Measurements from ENCODE around the gene SREK1IP1.

Gene SREK1IP1

GRCh38 chr5:64807520-64807919 is 39.0 kb upstream of the SREK1IP1 start:
- no peak for TF ChIP-seq POLR2AphosphoS5 (IDR thresholded peaks at IDR 0.05; ENCODE audit: low read depth, low read length)
- TF ChIP-seq REST (IDR thresholded peaks at IDR 0.05; ENCODE audit: insufficient read depth in 1 of 2, low read depth in 2 of 2, low read length in 2 of 2) = no peak
- TF ChIP-seq SIN3A (IDR thresholded peaks at IDR 0.05; ENCODE audit: borderline replicate concordance, insufficient read depth, low read length) = no peak
- no peak for TF ChIP-seq TAF1 (IDR thresholded peaks at IDR 0.05; ENCODE audit: borderline replicate concordance, insufficient read depth, low read length)
- TF ChIP-seq FOXP2 (optimal IDR thresholded peaks at IDR 0.05; ENCODE audit: borderline replicate concordance, extremely low read depth, extremely low read length, insufficient read depth) = no peak

GRCh38 chr5:64806537-64806936 is 38.0 kb upstream of the SREK1IP1 start:
- no peak for TF ChIP-seq FOXP2 (optimal IDR thresholded peaks at IDR 0.05; ENCODE audit: borderline replicate concordance, extremely low read depth, extremely low read length, insufficient read depth)
- no peak for TF ChIP-seq TAF1 (IDR thresholded peaks at IDR 0.05; ENCODE audit: borderline replicate concordance, insufficient read depth, low read length)
- no peak for TF ChIP-seq SIN3A (IDR thresholded peaks at IDR 0.05; ENCODE audit: borderline replicate concordance, insufficient read depth, low read length)
- no peak for TF ChIP-seq POLR2AphosphoS5 (IDR thresholded peaks at IDR 0.05; ENCODE audit: low read depth, low read length)
- no peak for TF ChIP-seq REST (IDR thresholded peaks at IDR 0.05; ENCODE audit: insufficient read depth in 1 of 2, low read depth in 2 of 2, low read length in 2 of 2)

- TF ChIP-seq REST (IDR thresholded peaks at IDR 0.05; ENCODE audit: insufficient read depth in 1 of 2, low read depth in 2 of 2, low read length in 2 of 2) (no peak), SIN3A (IDR thresholded peaks at IDR 0.05; ENCODE audit: borderline replicate concordance, insufficient read depth, low read length) (no peak), POLR2AphosphoS5 (IDR thresholded peaks at IDR 0.05; ENCODE audit: low read depth, low read length) (no peak), TAF1 (IDR thresholded peaks at IDR 0.05; ENCODE audit: borderline replicate concordance, insufficient read depth, low read length) (no peak), FOXP2 (optimal IDR thresholded peaks at IDR 0.05; ENCODE audit: borderline replicate concordance, extremely low read depth, extremely low read length, insufficient read depth) (no peak)
Observed at GRCh38 chr5:64800926-64801325, 32.4 kb upstream of the SREK1IP1 start.

- no peak for TF ChIP-seq TAF1 (IDR thresholded peaks at IDR 0.05; ENCODE audit: borderline replicate concordance, insufficient read depth, low read length)
Observed at GRCh38 chr5:64796301-64796700, 27.8 kb upstream of the SREK1IP1 start.

GRCh38 chr5:64794053-64794770 is 25.7 kb upstream of the SREK1IP1 start:
- TF ChIP-seq SIN3A (IDR thresholded peaks at IDR 0.05; ENCODE audit: borderline replicate concordance, insufficient read depth, low read length) = no peak
- TF ChIP-seq FOXP2 (optimal IDR thresholded peaks at IDR 0.05; ENCODE audit: borderline replicate concordance, extremely low read depth, extremely low read length, insufficient read depth) = no peak
- TF ChIP-seq POLR2AphosphoS5 (IDR thresholded peaks at IDR 0.05; ENCODE audit: low read depth, low read length) = no peak
- no peak for TF ChIP-seq TAF1 (IDR thresholded peaks at IDR 0.05; ENCODE audit: borderline replicate concordance, insufficient read depth, low read length)
- no peak for TF ChIP-seq REST (IDR thresholded peaks at IDR 0.05; ENCODE audit: insufficient read depth in 1 of 2, low read depth in 2 of 2, low read length in 2 of 2)

Data from PFSK-1 (cell line).